ENCODE data around the gene SFXN2. TPM values are rescaled to one million over a fixed set of nuclear protein-coding genes. Genes with fewer than 3 reads are reported as not detected.

The SFXN2 gene
- total and polyA plus RNA-seq, 2 experiments from 2014 or later: 12.3 to 17.5 TPM

DNA sequence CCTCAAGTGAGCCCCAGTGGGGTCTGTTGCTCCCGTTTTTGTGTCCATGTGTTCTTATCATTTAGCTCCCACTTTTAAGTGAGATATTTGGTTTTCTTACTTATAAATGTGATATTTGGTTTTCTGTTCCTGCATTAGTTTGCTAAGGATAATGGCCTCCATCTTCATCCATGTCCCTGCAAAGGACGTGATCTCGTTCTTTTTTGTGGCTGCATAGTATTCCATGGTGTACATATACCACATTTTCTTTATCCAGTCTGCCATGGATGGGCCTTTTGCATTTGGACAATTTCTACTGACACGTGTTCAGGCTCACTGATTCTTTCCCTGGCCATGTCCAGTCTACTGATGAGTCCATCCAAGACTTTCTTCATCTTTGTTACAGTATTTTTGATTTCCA, 9.6 kb downstream of the SFXN2 start:
- Histone ChIP-seq H3K27me3 (no peaks in the 10 kb centered on the region), H3K36me3 (replicated peaks; ENCODE audit: insufficient read depth, low read depth) (no peaks in the 10 kb centered on the region), H3K4me3 (no peak overlapping the region), H3K27ac (no peak overlapping the region), H3K4me2 (no peak overlapping the region), H2AFZ (no peak overlapping the region), H3K79me2 (peaks cover 39% of the 10 kb centered on the region), H3K9me3 (ENCODE audit: low read depth) (no peaks in the 10 kb centered on the region), H3K9me2 (replicated peaks; ENCODE audit: insufficient read depth) (no peaks in the 10 kb centered on the region), H4K20me1 (ENCODE audit: insufficient read depth, poor library complexity, severe bottlenecking) (no peaks in the 10 kb centered on the region), H3K4me1 (ENCODE audit: insufficient read depth) (no peaks in the 10 kb centered on the region)
- 96% methylated on average over 4 of the region's 4 CpGs for WGBS (ENCODE audit: low lambda C conversion rate, missing lambda C conversion rate)
- DNase-seq (ENCODE audit: low spot score): no peak
- TF ChIP-seq EZH2 (IDR thresholded peaks at IDR 0.05; ENCODE audit: borderline replicate concordance) (no peak), EZH2phosphoT487 (IDR thresholded peaks at IDR 0.05; ENCODE audit: low read depth, severe bottlenecking, unreplicated experiment) (no peak)
- TF ChIP-seq, protein P1, sequence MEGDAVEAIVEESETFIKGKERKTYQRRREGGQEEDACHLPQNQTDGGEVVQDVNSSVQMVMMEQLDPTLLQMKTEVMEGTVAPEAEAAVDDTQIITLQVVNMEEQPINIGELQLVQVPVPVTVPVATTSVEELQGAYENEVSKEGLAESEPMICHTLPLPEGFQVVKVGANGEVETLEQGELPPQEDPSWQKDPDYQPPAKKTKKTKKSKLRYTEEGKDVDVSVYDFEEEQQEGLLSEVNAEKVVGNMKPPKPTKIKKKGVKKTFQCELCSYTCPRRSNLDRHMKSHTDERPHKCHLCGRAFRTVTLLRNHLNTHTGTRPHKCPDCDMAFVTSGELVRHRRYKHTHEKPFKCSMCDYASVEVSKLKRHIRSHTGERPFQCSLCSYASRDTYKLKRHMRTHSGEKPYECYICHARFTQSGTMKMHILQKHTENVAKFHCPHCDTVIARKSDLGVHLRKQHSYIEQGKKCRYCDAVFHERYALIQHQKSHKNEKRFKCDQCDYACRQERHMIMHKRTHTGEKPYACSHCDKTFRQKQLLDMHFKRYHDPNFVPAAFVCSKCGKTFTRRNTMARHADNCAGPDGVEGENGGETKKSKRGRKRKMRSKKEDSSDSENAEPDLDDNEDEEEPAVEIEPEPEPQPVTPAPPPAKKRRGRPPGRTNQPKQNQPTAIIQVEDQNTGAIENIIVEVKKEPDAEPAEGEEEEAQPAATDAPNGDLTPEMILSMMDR (IDR thresholded peaks at IDR 0.05; ENCODE audit: poor library complexity): no peak

DNA sequence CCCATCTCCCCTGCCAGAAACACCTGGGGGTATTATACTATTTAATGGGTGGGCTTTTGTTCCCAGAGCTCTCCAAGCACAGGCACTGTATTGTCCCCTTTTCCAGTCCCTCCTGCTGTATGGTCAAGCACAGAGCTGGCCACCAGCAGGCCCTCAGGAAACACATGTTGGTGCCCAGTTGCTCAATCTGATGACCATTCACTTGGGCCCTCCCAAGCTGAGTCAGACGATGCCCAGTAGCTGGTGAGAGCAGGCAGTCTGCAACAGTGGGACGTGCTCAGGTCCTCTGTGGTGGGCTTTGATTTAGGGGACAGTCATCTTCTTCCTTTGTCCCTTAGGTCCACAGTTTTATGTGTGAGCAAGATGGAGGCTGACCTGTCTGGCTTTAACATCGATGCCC, 11.8 kb downstream of the SFXN2 start:
- H3K4me1 ChIP-seq (ENCODE audit: insufficient read depth): no peaks in the 10 kb centered on the region
- TF ChIP-seq, protein P1 (IDR thresholded peaks at IDR 0.05; ENCODE audit: poor library complexity): no peak
- no peak for TF ChIP-seq EZH2 (IDR thresholded peaks at IDR 0.05; ENCODE audit: borderline replicate concordance)
- no peak for TF ChIP-seq EZH2phosphoT487 (IDR thresholded peaks at IDR 0.05; ENCODE audit: low read depth, severe bottlenecking, unreplicated experiment)
- no peaks in the 10 kb centered on the region for H3K9me3 ChIP-seq (ENCODE audit: low read depth)
- no peaks in the 10 kb centered on the region for H4K20me1 ChIP-seq (ENCODE audit: insufficient read depth, poor library complexity, severe bottlenecking)
- H3K36me3 ChIP-seq (replicated peaks; ENCODE audit: insufficient read depth, low read depth): no peaks in the 10 kb centered on the region
- WGBS (ENCODE audit: low lambda C conversion rate, missing lambda C conversion rate): 61% methylated on average over 3 of the region's 3 CpGs
- no peak overlapping the region for H3K4me2 ChIP-seq
- no peaks in the 10 kb centered on the region for H3K9me2 ChIP-seq (replicated peaks; ENCODE audit: insufficient read depth)
- H2AFZ ChIP-seq: no peak overlapping the region
- no peak overlapping the region for H3K27ac ChIP-seq
- peaks cover 19% of the 10 kb centered on the region for H3K79me2 ChIP-seq
- H3K4me3 ChIP-seq: no peak overlapping the region
- no peaks in the 10 kb centered on the region for H3K27me3 ChIP-seq
- DNase-seq (ENCODE audit: low spot score): no peak

DNA sequence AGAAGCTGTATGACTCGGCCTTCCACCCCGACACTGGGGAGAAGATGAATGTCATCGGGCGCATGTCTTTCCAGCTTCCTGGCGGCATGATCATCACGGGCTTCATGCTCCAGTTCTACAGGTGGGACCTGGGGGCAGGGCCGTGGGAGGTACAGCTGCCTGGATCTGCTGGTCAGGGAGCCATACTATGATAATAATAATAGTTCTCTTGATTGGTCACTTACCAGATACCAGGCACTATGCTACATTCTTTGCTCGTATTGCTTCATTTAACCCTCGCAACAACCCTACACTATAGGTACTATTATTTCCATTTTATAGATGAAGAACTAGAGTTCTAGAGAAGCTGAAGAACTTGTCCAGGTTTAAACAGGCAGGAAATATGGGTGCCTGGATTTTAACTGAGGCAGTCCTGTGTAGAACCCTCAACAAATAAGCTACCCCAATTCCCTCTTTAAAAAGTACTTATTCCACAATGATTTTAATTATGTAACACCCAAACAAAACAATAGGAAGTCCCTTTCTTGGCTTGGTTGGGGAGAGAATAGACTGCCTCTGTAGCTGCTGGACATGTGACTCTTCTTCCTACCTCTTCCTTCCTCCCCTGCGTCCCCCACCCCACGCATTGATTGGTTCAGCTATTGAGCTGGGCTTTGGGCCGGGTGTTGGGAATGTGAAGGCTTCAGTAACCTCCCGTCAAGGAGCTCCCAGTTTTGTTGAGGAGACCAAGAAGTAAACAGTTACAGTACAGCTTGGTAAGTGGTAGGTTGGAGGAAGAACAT, 12.8 kb downstream of the SFXN2 start:
- peaks cover 15% of the 10 kb centered on the region for H3K79me2 ChIP-seq
- H3K27ac ChIP-seq: no peak overlapping the region
- no peaks in the 10 kb centered on the region for H3K9me3 ChIP-seq (ENCODE audit: low read depth)
- no peak for TF ChIP-seq EZH2phosphoT487 (IDR thresholded peaks at IDR 0.05; ENCODE audit: low read depth, severe bottlenecking, unreplicated experiment)
- H3K4me2 ChIP-seq: no peak overlapping the region
- no peaks in the 10 kb centered on the region for H3K27me3 ChIP-seq
- no peaks in the 10 kb centered on the region for H3K4me1 ChIP-seq (ENCODE audit: insufficient read depth)
- H3K9me2 ChIP-seq (replicated peaks; ENCODE audit: insufficient read depth): no peaks in the 10 kb centered on the region
- H3K36me3 ChIP-seq (replicated peaks; ENCODE audit: insufficient read depth, low read depth): no peaks in the 10 kb centered on the region
- H3K4me3 ChIP-seq: no peak overlapping the region
- no peaks in the 10 kb centered on the region for H4K20me1 ChIP-seq (ENCODE audit: insufficient read depth, poor library complexity, severe bottlenecking)
- H2AFZ ChIP-seq: no peak overlapping the region
- no peak for DNase-seq (ENCODE audit: low spot score)
- 86% methylated on average over 13 of the region's 13 CpGs for WGBS (ENCODE audit: low lambda C conversion rate, missing lambda C conversion rate)

Measured in hepatocyte (in vitro differentiated cells).